Inferior parietal cortex (tissue), 1 donor: Measurements from ENCODE around the gene E2F2.
"Not testable (repeated sequence)": the region's sequence is repeated elsewhere in the genome, so short reads cannot be mapped to it uniquely, and the experiment has no call there.

ENCODE experiments used
- DNase-seq: peaks from one replicate; pipeline ENCODE4 v3.0.0-alpha.2; 2016; ENCODE audit errors: extremely low spot score

E2F2 gene

GRCh38 chr1:23546897-23547584 lies 16.0 kb upstream of the E2F2 start:
- no peak for DNase-seq

GRCh38 chr1:23545851-23546250 lies 14.8 kb upstream of the E2F2 start:
- DNase-seq: no peak

GRCh38 chr1:23544444-23545389 lies 13.7 kb upstream of the E2F2 start:
- peak; percentile 85 for DNase-seq

GRCh38 chr1:23543707-23544443 lies 12.8 kb upstream of the E2F2 start:
- no peak for DNase-seq

GRCh38 chr1:23542940-23543339 lies 11.9 kb upstream of the E2F2 start:
- not testable (repeated sequence) for DNase-seq

- DNase-seq: peak; percentile 94
These were observed 8.7 kb upstream of the E2F2 start for GRCh38 chr1:23539698-23540266.

GRCh38 chr1:23537296-23537973 lies 6.4 kb upstream of the E2F2 start:
- DNase-seq: no peak

- DNase-seq: no peak
These were observed 2.4 kb upstream of the E2F2 start for GRCh38 chr1:23533246-23534023.

GRCh38 chr1:23531562-23532094 lies 595 bp upstream of the E2F2 start:
- DNase-seq: no peak

GRCh38 chr1:23530087-23530746 lies 816 bp downstream of the E2F2 start:
- no peak for DNase-seq

- no peak for DNase-seq
These were observed 1.6 kb downstream of the E2F2 start for GRCh38 chr1:23529146-23530086.

GRCh38 chr1:23528250-23528978 lies 2.6 kb downstream of the E2F2 start:
- DNase-seq: peak; percentile 21

- no peak for DNase-seq
These were observed 3.2 kb downstream of the E2F2 start for GRCh38 chr1:23527900-23528249.

- DNase-seq: no peak
These were observed 3.7 kb downstream of the E2F2 start for GRCh38 chr1:23527366-23527765.

GRCh38 chr1:23526329-23527041 lies 4.5 kb downstream of the E2F2 start:
- DNase-seq: no peak

- no peak for DNase-seq
These were observed 5.3 kb downstream of the E2F2 start for GRCh38 chr1:23525558-23526250.
